Adrenal gland (tissue), 5 donors: ENCODE results near the gene ASTN2.

Experiments used
- CTCF ChIP-seq, 6 experiments: fragments of 450-650 bp in 4 of 6; fragments of 200-600 bp in 2 of 6; sonication (generic) in 1 of 6; IDR thresholded peaks; 1 replicate in 5 of 6; 2 replicates in 1 of 6; pipeline versions ENCODE4 v1.5.1 to v1.8.0; 2016 to 2021; ENCODE audit warnings: antibody characterized with exemption in 6 of 6, mild to moderate bottlenecking in 2 of 6, moderate library complexity in 1 of 6
- POLR2A ChIP-seq, 2 donors: fragments of 450-650 bp; IDR thresholded peaks; one replicate each; pipeline ENCODE4 v1.6.1; 2017; ENCODE audit warnings: antibody characterized with exemption in 2 of 2, mild to moderate bottlenecking in 2 of 2, moderate library complexity in 1 of 2
- donor health status: DM: no; HTN: no; CAD: no.

- TF ChIP-seq CTCF (IDR thresholded peaks at IDR 0.05) (no peak), POLR2A (IDR thresholded peaks at IDR 0.05) (no peak)
These were observed 223.2 kb downstream of the ASTN2 start for GRCh38 chr9:117191504-117192261.
